Muscle of leg (tissue), 11 donors: ENCODE data around the gene STK26. TPM values are rescaled to one million over a fixed set of nuclear protein-coding genes. Genes with fewer than 3 reads are reported as not detected.
"Not testable (repeated sequence)": the region's sequence is repeated elsewhere in the genome, so short reads cannot be mapped to it uniquely, and the experiment has no call there.

Source experiments
- DNase-seq: peaks from one replicate; pipeline ENCODE4 v3.0.0; 2013
- H3K27ac ChIP-seq: one replicate; pipeline ENCODE4 v1.5.1; 2013; ENCODE audit warnings: mild to moderate bottlenecking, low read length, control low read depth
- H3K27me3 ChIP-seq: one replicate; pipeline ENCODE4 v1.6.1; 2013; ENCODE audit warnings: low read length; ENCODE audit not compliant: control insufficient read depth, insufficient read depth
- H3K36me3 ChIP-seq: one replicate; pipeline ENCODE4 v1.6.1; 2013; ENCODE audit warnings: low read length; ENCODE audit not compliant: control insufficient read depth, insufficient read depth
- H3K4me1 ChIP-seq: one replicate; pipeline ENCODE4 v1.6.1; 2013; ENCODE audit warnings: low read length; ENCODE audit not compliant: control insufficient read depth, insufficient read depth
- H3K4me3 ChIP-seq: one replicate; pipeline ENCODE4 v1.5.1; 2013; ENCODE audit warnings: low read length, control low read depth
- H3K9me3 ChIP-seq: replicated peaks from 2 replicates; pipeline ENCODE4 v1.6.1; 2013; ENCODE audit warnings: low read depth, low read length; ENCODE audit not compliant: control insufficient read depth
- WGBS: methylation state at CpG from one replicate; pipeline ENCODE4 v1.1.5; 2013; ENCODE audit warnings: missing lambda C conversion rate; ENCODE audit not compliant: insufficient coverage; 5-methylcytosine and 5-hydroxymethylcytosine counted together
- polyA plus RNA-seq, 8 donors: library from polyadenylated mRNA; unstranded; fragments of 120-200 nt; gene quantifications; one replicate each; pipeline versions ENCODE4 v1.2.1 to v1.2.3, GENCODE V29; 2013; ENCODE audit warnings: inconsistent platforms in 1 of 8, low replicate concordance in 1 of 8; ENCODE audit not compliant: insufficient read length in 8 of 8, insufficient read depth in 1 of 8
- total RNA-seq: library from RNA; stranded (reverse); fragments of 120-200 nt; gene quantifications from one replicate; pipeline ENCODE4 v1.2.4, GENCODE V29; 2013

STK26 gene
- total and polyA plus RNA-seq, 9 donors = 40.8 to 73.3 (median 56.3) TPM

GRCh38 chrX:132033166-132033565 is 10.1 kb downstream of the STK26 start:
- WGBS = no CpG with 5 or more reads among the region's 3 CpGs

GRCh38 chrX:132034648-132035047 is 11.5 kb downstream of the STK26 start:
- Histone ChIP-seq H3K36me3 (no peaks in the 10 kb centered on the region), H3K4me3 (no peak overlapping the region), H3K9me3 (no peaks in the 10 kb centered on the region), H3K27ac (no peak overlapping the region), H3K27me3 (peaks cover 11% of the 10 kb centered on the region), H3K4me1 (no peaks in the 10 kb centered on the region)
- no peak for DNase-seq
- WGBS = 78% methylated on average over 2 of the region's 3 CpGs

More at GRCh38 chrX:132033166-132033565, 10.1 kb downstream of the STK26 start:
- H3K9me3 ChIP-seq = no peaks in the 10 kb centered on the region
- no peak overlapping the region for H3K4me3 ChIP-seq
- no peak for DNase-seq
- H3K27me3 ChIP-seq = peaks cover 11% of the 10 kb centered on the region
- H3K36me3 ChIP-seq = no peaks in the 10 kb centered on the region
- H3K27ac ChIP-seq = peak overlapping the region; percentile 7
- H3K4me1 ChIP-seq = no peaks in the 10 kb centered on the region

- no peaks in the 10 kb centered on the region for H3K4me1 ChIP-seq
- H3K4me3 ChIP-seq = no peak overlapping the region
- no peaks in the 10 kb centered on the region for H3K36me3 ChIP-seq
- peaks cover 11% of the 10 kb centered on the region for H3K27me3 ChIP-seq
- no peaks in the 10 kb centered on the region for H3K9me3 ChIP-seq
- H3K27ac ChIP-seq = no peak overlapping the region
- DNase-seq = no peak
- WGBS = no CpG with 5 or more reads among the region's 5 CpGs
Measured at GRCh38 chrX:132037479-132037993, 14.4 kb downstream of the STK26 start.

GRCh38 chrX:132040066-132040465 is 17.0 kb downstream of the STK26 start:
- WGBS = no CpG with 5 or more reads among the region's 2 CpGs
- no peaks in the 10 kb centered on the region for H3K36me3 ChIP-seq
- no peak overlapping the region for H3K4me3 ChIP-seq
- no peaks in the 10 kb centered on the region for H3K4me1 ChIP-seq
- no peak overlapping the region for H3K27ac ChIP-seq
- H3K9me3 ChIP-seq = no peaks in the 10 kb centered on the region
- DNase-seq = no peak
- peaks cover 7% of the 10 kb centered on the region for H3K27me3 ChIP-seq

- no peaks in the 10 kb centered on the region for H3K4me1 ChIP-seq
- no peaks in the 10 kb centered on the region for H3K36me3 ChIP-seq
- no peak overlapping the region for H3K27ac ChIP-seq
- H3K9me3 ChIP-seq = no peaks in the 10 kb centered on the region
- H3K4me3 ChIP-seq = no peak overlapping the region
- DNase-seq = no peak
- 27% methylated on average over 2 of the region's 4 CpGs for WGBS
- peaks cover 7% of the 10 kb centered on the region for H3K27me3 ChIP-seq
Measured at GRCh38 chrX:132041015-132041414, 17.9 kb downstream of the STK26 start.

- Histone ChIP-seq H3K4me1 (no peaks in the 10 kb centered on the region), H3K9me3 (no peaks in the 10 kb centered on the region), H3K27ac (no peak overlapping the region), H3K27me3 (peaks cover 6% of the 10 kb centered on the region), H3K4me3 (no peak overlapping the region), H3K36me3 (no peaks in the 10 kb centered on the region)
- 75% methylated on average over 1 of the region's 2 CpGs for WGBS
- DNase-seq = no peak
Measured at GRCh38 chrX:132043977-132044376, 20.9 kb downstream of the STK26 start.

- Histone ChIP-seq H3K27ac (no peak overlapping the region), H3K36me3 (no peaks in the 10 kb centered on the region), H3K27me3 (peaks cover 8% of the 10 kb centered on the region), H3K4me1 (no peaks in the 10 kb centered on the region), H3K4me3 (no peak overlapping the region), H3K9me3 (no peaks in the 10 kb centered on the region)
- 90% methylated on average over 2 of the region's 4 CpGs for WGBS
- DNase-seq = no peak
Measured at GRCh38 chrX:132044953-132045352, 21.9 kb downstream of the STK26 start.

- Histone ChIP-seq H3K4me3 (no peak overlapping the region), H3K27me3 (peaks cover 6% of the 10 kb centered on the region), H3K27ac (no peak overlapping the region), H3K4me1 (no peaks in the 10 kb centered on the region), H3K9me3 (no peaks in the 10 kb centered on the region), H3K36me3 (no peaks in the 10 kb centered on the region)
- no CpG with 5 or more reads among the region's 2 CpGs for WGBS
- DNase-seq = no peak
Measured at GRCh38 chrX:132045456-132045855, 22.4 kb downstream of the STK26 start.

- WGBS = 20% methylated on average over 1 of the region's 2 CpGs
- H3K9me3 ChIP-seq = no peaks in the 10 kb centered on the region
- no peaks in the 10 kb centered on the region for H3K4me1 ChIP-seq
- H3K27me3 ChIP-seq = peaks cover 4% of the 10 kb centered on the region
- no peaks in the 10 kb centered on the region for H3K36me3 ChIP-seq
- H3K27ac ChIP-seq = no peak overlapping the region
- H3K4me3 ChIP-seq = no peak overlapping the region
- no peak for DNase-seq
Measured at GRCh38 chrX:132046533-132046932, 23.4 kb downstream of the STK26 start.

- H3K27ac ChIP-seq, H3K4me3 ChIP-seq, DNase-seq, H3K4me1 ChIP-seq, H3K9me3 ChIP-seq, H3K36me3 ChIP-seq: not testable (repeated sequence)
- H3K27me3 ChIP-seq = peaks cover 11% of the 10 kb centered on the region
Measured at GRCh38 chrX:132051778-132052177, 28.7 kb downstream of the STK26 start.

GRCh38 chrX:132058050-132058449 is 34.9 kb downstream of the STK26 start:
- Histone ChIP-seq H3K9me3 (no peaks in the 10 kb centered on the region), H3K27me3 (peaks cover 16% of the 10 kb centered on the region), H3K4me1 (no peaks in the 10 kb centered on the region), H3K27ac (no peak overlapping the region), H3K36me3 (no peaks in the 10 kb centered on the region), H3K4me3 (no peak overlapping the region)
- no peak for DNase-seq
- no CpG with 5 or more reads among the region's 4 CpGs for WGBS
